HepG2 (cell line): Measurements from ENCODE around the gene TMC8. TPM values are rescaled to one million over a fixed set of nuclear protein-coding genes. Genes with fewer than 3 reads are reported as not detected.

Experiments used
- ATAC-seq: fragments of 200-7000 bp; cut with Tn5 transposase; 3 replicates; pipeline ENCODE4 v1.9.1; 2020; ENCODE audit warnings: mild to moderate bottlenecking, moderate library complexity
- BruUV-seq: library from RNA; stranded (reverse); fragments of 400-500 nt; replicated peaks from 2 replicates; lab custom pipeline; 2021; lab: Mats Ljungman, UMichigan
- CTCF ChIA-PET: fragments of 300-600 bp; formaldehyde crosslinking; extraction: SDS; loops from one replicate; lab custom pipeline; 2021; ENCODE audit warnings: low total read pairs, inconsistent platforms, low intra/inter-chr PET ratio; lab: Yijun Ruan, JAX
- POLR2A ChIA-PET: fragments of 350-600 bp; sonication (Branson Sonifier 250); formaldehyde crosslinking; loops from one replicate; lab custom pipeline; 2020; ENCODE audit warnings: antibody characterized with exemption, inconsistent platforms; lab: Yijun Ruan, JAX
- DNase-seq: peaks from one replicate; pipeline ENCODE4 v3.0.0-alpha.2; 2015; ENCODE audit warnings: low spot score
- FAIRE-seq: peaks from 3 replicates; lab custom pipeline; 2011; peaks lifted over from hg19 to GRCh38; lab: Jason Lieb, UNC
- H2AFZ ChIP-seq: one replicate; pipeline ENCODE4 v1.6.1; 2011; ENCODE audit warnings: low read length, inconsistent platforms
- H3K27ac ChIP-seq: fragments of 300-600 bp; 3 replicates; pipeline ENCODE4 v1.8.0; 2011; ENCODE audit warnings: mixed run types, mild to moderate bottlenecking, mixed read lengths, low read length, inconsistent platforms; ENCODE audit not compliant: insufficient read depth; ENCODE audit errors: extremely low read length
- H3K27me3 ChIP-seq, 2 experiments: fragments of 200-600 bp in 1 of 2; 2 replicates in 1 of 2; 3 replicates in 1 of 2; pipeline versions ENCODE4 v1.6.0 to v1.8.0; 2011; ENCODE audit warnings: low read length in 2 of 2, mild to moderate bottlenecking in 2 of 2, moderate library complexity in 2 of 2, inconsistent platforms in 1 of 2; ENCODE audit not compliant: insufficient read depth in 2 of 2, control insufficient read depth in 1 of 2
- H3K36me3 ChIP-seq, 2 experiments: fragments of 200-600 bp in 1 of 2; replicated peaks in 1 of 2; 2 replicates in 1 of 2; 3 replicates in 1 of 2; pipeline versions ENCODE4 v1.5.1 to v1.8.0; 2011; ENCODE audit warnings: low read length in 2 of 2, inconsistent platforms in 1 of 2; ENCODE audit not compliant: insufficient read depth in 2 of 2, control insufficient read depth in 1 of 2
- H3K4me1 ChIP-seq: 2 replicates; pipeline ENCODE4 v1.5.1; 2012; ENCODE audit warnings: low read length, inconsistent platforms; ENCODE audit not compliant: insufficient read depth
- H3K4me2 ChIP-seq: 2 replicates; pipeline ENCODE4 v1.6.0; 2011; ENCODE audit warnings: low read depth, low read length, inconsistent platforms
- H3K4me3 ChIP-seq, 3 experiments: fragments of 200-600 bp in 1 of 3; sonication (generic), shearing (Covaris generic) in 1 of 3; replicated peaks in 1 of 3; 2 replicates each; pipeline ENCODE4 v1.5.1; 2011 to 2016; ENCODE audit warnings: low read length in 3 of 3, inconsistent platforms in 2 of 3, low read depth in 2 of 3, mild to moderate bottlenecking in 2 of 3, control low read depth in 1 of 3, mixed read lengths in 1 of 3; ENCODE audit not compliant: insufficient read depth in 1 of 3
- H3K79me2 ChIP-seq: one replicate; pipeline ENCODE4 v1.6.1; 2011; ENCODE audit warnings: low read length, inconsistent platforms; ENCODE audit not compliant: insufficient read depth
- H3K9ac ChIP-seq: 2 replicates; pipeline ENCODE4 v1.6.0; 2011; ENCODE audit warnings: mild to moderate bottlenecking, low read depth, low read length, inconsistent platforms; ENCODE audit not compliant: insufficient read depth
- H3K9me3 ChIP-seq: 2 replicates; pipeline ENCODE4 v1.5.1; 2012; ENCODE audit warnings: mild to moderate bottlenecking, low read length
- H4K20me1 ChIP-seq: 2 replicates; pipeline ENCODE4 v1.6.0; 2011; ENCODE audit warnings: inconsistent platforms, mild to moderate bottlenecking, low read length, moderate library complexity; ENCODE audit not compliant: insufficient read depth
- ATF7 ChIP-seq, 2 experiments: fragments of 450-650 bp in 1 of 2; sonication (generic) in 1 of 2; formaldehyde crosslinking in 1 of 2; IDR thresholded peaks; 2 replicates each; pipeline versions ENCODE4 v1.4.0 to v1.6.1; 2016 to 2020; ENCODE audit warnings: antibody characterized with exemption in 1 of 2, mild to moderate bottlenecking in 1 of 2, missing genetic modification reagents in 1 of 2
- CREB1 ChIP-seq, 2 experiments: fragments of 450-650 bp in 1 of 2; IDR thresholded peaks; 2 replicates each; pipeline ENCODE4 v1.6.1; 2016 to 2017; ENCODE audit warnings: control low read depth in 1 of 2, mild to moderate bottlenecking in 1 of 2, missing compliant biosample characterization in 1 of 2, missing genetic modification characterization in 1 of 2
- MAFF ChIP-seq: IDR thresholded peaks from 2 replicates; pipeline ENCODE4 v1.6.1; 2011; ENCODE audit warnings: low read depth, low read length, improper control_type of control experiment
- MAFK ChIP-seq, 2 experiments: IDR thresholded peaks in 1 of 2; conservative IDR thresholded peaks in 1 of 2; 2 replicates each; pipeline ENCODE4 v1.6.1; 2011; ENCODE audit warnings: improper control_type of control experiment in 2 of 2, low read length in 2 of 2
- ZNF446 ChIP-seq: sonication (generic); formaldehyde crosslinking; IDR thresholded peaks from 2 replicates; pipeline ENCODE4 v1.5.0; 2020; ENCODE audit warnings: mild to moderate bottlenecking, missing genetic modification reagents
- WGBS: methylation state at CpG from one replicate; pipeline ENCODE4 v1.1.6; 2017; ENCODE audit warnings: low lambda C conversion rate; 5-methylcytosine and 5-hydroxymethylcytosine counted together
- in situ Hi-C: cut with HindIII; loops from 2 replicates; pipeline ENCODE4 v1.10.0; 2017; ENCODE audit warnings: low pct_unique_long_range_greater_than_20kb; ENCODE audit not compliant: extremely low pct_ligation_motif_present
- intact Hi-C: fragments of 100-400 bp; cut with micrococcal nuclease; formaldehyde crosslinking; loops from one replicate; pipeline ENCODE4 v1.10.0; 2022; ENCODE audit not compliant: unreplicated experiment
- polyA plus RNA-seq, 8 experiments: library from polyadenylated mRNA; depleted of rRNA in 3 of 8; stranded (reverse) in 7 of 8; unstranded in 1 of 8; fragments of >200 nt; fragmentation: Illumina TruSeq in 4 of 8; extraction: Trizol in 4 of 8; gene quantifications; 2 replicates each; pipeline versions ENCODE4 v1.2.1 to v1.2.3, GENCODE V29; 2011 to 2016; ENCODE audit warnings: low read depth in 4 of 8, missing spikeins in 1 of 8, mixed read lengths in 1 of 8; ENCODE audit not compliant: insufficient read depth in 1 of 8
- total RNA-seq, 5 experiments: library from RNA; depleted of rRNA; stranded (reverse); fragments of >200 nt; fragmentation: Illumina TruSeq; extraction: Trizol; gene quantifications; 2 replicates each; pipeline ENCODE4 v1.2.3, GENCODE V29; 2016; ENCODE audit warnings: low read depth in 1 of 5
- TF ChIP-seq, protein P1 (sequence below): sonication (generic); formaldehyde crosslinking; IDR thresholded peaks from 2 replicates; pipeline ENCODE4 v1.4.0; 2020; ENCODE audit warnings: missing genetic modification reagents

Gene TMC8
- total and polyA plus RNA-seq, 2 of the 13 experiments (the other 11 are each of a cell fraction or from before 2014, with no cell fraction given): 0.53 to 7.8 TPM

DNA sequence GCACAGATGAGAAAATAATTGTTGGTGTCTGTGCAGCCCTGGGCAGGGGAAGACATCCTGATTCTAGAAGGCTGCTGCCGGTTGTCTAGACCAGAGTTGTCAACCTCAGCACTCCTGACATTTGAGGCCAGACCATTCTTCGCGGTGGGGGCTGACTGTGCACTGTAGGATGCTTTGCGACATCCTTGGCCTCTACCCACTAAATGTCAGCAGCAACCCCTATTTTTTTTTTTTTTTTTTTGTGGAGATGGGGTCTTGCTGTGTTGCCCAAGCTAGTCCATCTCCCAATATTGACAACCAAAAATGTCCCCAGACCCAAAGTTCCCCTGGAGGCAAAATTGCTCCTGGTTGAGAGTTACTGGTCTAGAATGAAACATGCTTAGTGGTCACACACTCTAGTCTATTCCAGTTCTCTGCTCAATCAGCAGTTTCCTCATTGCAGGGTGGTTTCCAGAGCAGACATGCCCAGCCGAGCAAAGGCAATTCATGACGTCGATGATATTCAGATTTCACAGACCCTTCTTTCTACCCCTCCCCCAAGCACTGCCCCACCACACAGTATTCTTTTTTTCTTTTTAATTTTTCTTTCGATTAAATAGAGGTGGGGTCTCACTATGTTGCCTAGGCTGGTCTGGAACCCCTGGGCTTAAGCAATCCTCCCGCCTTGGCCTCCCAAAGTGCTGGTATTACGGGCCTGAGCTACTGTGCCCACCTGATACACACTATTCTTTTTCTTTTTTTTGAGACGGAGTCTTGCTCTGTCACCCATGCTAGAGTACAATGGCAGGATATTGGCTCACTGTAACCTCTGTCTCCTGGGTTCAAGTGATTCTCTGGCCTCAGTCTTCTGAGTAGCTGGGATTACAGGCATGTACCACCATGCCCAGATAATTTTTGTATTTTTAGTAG, 24.6 kb downstream of the TMC8 start:
- H3K27ac ChIP-seq: no peak overlapping the region
- CTCF ChIA-PET: no interaction called here
- no peak overlapping the region for H2AFZ ChIP-seq
- POLR2A ChIA-PET: interaction anchor here (0.7 kb wide), 1 partner anchor 28 kb away, joined by 4 read pairs; no protein-coding TSS in a partner anchor
- no peak overlapping the region for H3K4me3 ChIP-seq
- no peaks in the 10 kb centered on the region for H3K36me3 ChIP-seq
- ATAC-seq (no peak), DNase-seq (no peak), FAIRE-seq (no peak)
- H3K4me2 ChIP-seq: no peak overlapping the region
- BruUV-seq: no TSS peak
- TF ChIP-seq, protein P1, sequence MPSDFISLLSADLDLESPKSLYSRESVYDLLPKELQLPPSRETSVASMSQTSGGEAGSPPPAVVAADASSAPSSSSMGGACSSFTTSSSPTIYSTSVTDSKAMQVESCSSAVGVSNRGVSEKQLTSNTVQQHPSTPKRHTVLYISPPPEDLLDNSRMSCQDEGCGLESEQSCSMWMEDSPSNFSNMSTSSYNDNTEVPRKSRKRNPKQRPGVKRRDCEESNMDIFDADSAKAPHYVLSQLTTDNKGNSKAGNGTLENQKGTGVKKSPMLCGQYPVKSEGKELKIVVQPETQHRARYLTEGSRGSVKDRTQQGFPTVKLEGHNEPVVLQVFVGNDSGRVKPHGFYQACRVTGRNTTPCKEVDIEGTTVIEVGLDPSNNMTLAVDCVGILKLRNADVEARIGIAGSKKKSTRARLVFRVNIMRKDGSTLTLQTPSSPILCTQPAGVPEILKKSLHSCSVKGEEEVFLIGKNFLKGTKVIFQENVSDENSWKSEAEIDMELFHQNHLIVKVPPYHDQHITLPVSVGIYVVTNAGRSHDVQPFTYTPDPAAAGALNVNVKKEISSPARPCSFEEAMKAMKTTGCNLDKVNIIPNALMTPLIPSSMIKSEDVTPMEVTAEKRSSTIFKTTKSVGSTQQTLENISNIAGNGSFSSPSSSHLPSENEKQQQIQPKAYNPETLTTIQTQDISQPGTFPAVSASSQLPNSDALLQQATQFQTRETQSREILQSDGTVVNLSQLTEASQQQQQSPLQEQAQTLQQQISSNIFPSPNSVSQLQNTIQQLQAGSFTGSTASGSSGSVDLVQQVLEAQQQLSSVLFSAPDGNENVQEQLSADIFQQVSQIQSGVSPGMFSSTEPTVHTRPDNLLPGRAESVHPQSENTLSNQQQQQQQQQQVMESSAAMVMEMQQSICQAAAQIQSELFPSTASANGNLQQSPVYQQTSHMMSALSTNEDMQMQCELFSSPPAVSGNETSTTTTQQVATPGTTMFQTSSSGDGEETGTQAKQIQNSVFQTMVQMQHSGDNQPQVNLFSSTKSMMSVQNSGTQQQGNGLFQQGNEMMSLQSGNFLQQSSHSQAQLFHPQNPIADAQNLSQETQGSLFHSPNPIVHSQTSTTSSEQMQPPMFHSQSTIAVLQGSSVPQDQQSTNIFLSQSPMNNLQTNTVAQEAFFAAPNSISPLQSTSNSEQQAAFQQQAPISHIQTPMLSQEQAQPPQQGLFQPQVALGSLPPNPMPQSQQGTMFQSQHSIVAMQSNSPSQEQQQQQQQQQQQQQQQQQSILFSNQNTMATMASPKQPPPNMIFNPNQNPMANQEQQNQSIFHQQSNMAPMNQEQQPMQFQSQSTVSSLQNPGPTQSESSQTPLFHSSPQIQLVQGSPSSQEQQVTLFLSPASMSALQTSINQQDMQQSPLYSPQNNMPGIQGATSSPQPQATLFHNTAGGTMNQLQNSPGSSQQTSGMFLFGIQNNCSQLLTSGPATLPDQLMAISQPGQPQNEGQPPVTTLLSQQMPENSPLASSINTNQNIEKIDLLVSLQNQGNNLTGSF (CRISPR knock-in tag): no peak
- TF ChIP-seq MAFK (conservative IDR thresholded peaks at IDR 0.05 in 1 of 2, IDR thresholded peaks at IDR 0.05 in 1 of 2; ENCODE audit: low read length in 2 of 2) (peak; percentile 69 to 80), ZNF446 (CRISPR knock-in tag) (no peak), CREB1 (IDR thresholded peaks at IDR 0.05) (0 out of 2 replicates have a peak, but pooled peaks have one; percentile 4), CREB1 (CRISPR knock-in tag; IDR thresholded peaks at IDR 0.05) (no peak), MAFF (peak; percentile 65), ATF7 (IDR thresholded peaks at IDR 0.05) (0 out of 2 replicates have a peak, but pooled peaks have one; percentile 41), ATF7 (CRISPR knock-in tag; IDR thresholded peaks at IDR 0.05) (no peak)
- H3K4me1 ChIP-seq: peaks cover 40% of the 10 kb centered on the region
- H3K79me2 ChIP-seq: no peaks in the 10 kb centered on the region
- no peaks in the 10 kb centered on the region for H3K9me3 ChIP-seq
- in situ Hi-C loops: no loop called here
- no peaks in the 10 kb centered on the region; a peak in 1 of 5 replicates for H3K27me3 ChIP-seq
- no peaks in the 10 kb centered on the region for H4K20me1 ChIP-seq
- intact Hi-C loops: no loop called here
- H3K9ac ChIP-seq: no peak overlapping the region
- WGBS: 60% methylated on average over 9 of the region's 11 CpGs
